GM12874 (cell line): Measurements from ENCODE around the gene TPK1.

Source experiments
- CTCF ChIP-seq: IDR thresholded peaks from 2 replicates; pipeline ENCODE4 v1.5.1; 2011; ENCODE audit warnings: low read depth, mild to moderate bottlenecking, control low read depth, low read length, moderate library complexity; ENCODE audit not compliant: insufficient read depth

TPK1 gene

GRCh38 chr7:144628176-144628575, 207.7 kb downstream of the TPK1 start:
- no peak for TF ChIP-seq CTCF

- TF ChIP-seq CTCF = no peak
These were observed 213.1 kb downstream of the TPK1 start for GRCh38 chr7:144622745-144623144.

DNA sequence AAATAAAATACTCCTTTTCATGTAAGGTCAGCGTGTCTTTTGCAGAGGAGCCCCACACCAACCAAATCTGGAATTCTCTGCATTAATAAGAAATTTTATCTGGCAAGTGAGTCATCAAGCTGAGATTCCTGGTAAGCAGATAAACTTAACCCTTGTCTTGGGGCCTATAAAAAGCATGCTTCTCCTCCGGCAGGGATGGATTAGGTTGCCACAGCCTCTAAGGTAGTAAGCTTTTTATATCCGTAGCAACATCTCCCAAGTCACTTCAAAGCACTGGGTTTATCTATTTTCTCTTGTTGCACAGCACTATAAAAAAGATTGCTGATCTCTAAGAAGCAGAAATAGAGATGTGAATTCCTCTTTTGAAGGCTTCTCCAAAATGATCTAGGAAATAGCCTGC, 229.6 kb downstream of the TPK1 start:
- TF ChIP-seq CTCF = no peak

DNA sequence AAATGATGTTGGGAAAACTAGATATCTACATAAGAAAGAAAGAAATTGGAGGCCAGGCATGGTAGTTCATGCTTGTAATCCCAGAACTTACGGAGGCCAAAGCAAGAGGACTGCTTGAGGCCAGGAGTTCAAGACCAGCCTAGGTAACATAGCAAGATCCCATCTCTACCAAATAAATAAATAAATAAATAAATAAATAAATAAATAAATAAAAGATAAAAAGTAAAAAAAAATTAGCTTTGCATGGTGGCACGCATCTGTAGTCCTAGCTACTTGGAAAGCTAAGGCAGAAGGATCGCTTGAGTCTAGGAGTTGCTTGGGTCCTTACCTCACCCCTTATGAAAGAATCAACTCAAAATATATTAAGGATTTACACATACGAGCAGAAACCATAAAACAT, 238.9 kb downstream of the TPK1 start:
- TF ChIP-seq CTCF = no peak

DNA sequence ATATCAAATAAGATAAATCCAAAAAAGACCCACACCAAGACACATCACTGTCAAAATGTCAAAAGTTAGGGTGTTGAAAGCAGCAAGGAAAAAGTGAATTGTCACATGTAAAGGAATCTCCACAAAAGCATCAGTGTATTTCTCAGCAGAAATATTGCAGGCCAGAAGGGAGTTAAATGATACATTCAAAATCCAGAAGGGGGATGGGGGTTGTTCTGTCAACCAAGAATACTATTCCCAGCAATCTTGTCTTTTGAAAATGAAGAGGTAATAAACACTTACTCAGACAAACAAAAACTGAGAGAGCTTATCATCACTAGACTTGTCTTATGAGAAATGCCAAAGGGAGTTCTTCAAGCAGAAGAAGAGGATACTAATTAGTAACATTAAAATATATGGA, 241.3 kb downstream of the TPK1 start:
- TF ChIP-seq CTCF = no peak

GRCh38 chr7:144588559-144589051, 247.2 kb downstream of the TPK1 start:
- TF ChIP-seq CTCF = no peak

DNA sequence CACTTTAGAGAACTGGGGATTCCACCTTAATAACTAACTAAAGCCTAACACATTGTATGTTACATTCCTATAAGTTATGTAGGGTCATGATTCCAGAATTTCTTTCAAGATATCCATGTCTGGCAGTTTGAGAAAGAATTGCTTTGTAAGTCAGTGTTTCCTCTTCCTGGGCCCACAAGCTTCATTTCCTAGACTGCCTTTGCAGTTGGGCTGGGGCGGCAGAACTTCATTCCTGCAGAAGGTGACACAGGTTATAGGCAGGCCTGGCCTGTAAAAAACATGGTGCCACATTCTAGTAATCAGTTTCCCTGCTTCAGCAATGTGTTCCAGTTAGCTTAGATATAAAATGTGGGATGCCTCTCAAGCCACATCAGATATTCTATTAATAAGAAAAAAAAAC, 248.2 kb downstream of the TPK1 start:
- TF ChIP-seq CTCF = no peak

GRCh38 chr7:144584726-144585125, 251.1 kb downstream of the TPK1 start:
- no peak for TF ChIP-seq CTCF
